Measurements from ENCODE around the gene DNAJC5G.

Gene DNAJC5G, protein sequence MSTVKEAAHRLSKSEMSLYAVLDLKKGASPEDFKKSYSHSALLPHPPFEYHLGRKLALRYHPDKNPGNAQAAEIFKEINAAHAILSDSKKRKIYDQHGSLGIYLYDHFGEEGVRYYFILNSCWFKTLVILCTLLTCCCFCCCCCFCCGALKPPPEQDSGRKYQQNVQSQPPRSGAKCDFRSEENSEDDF

DNA sequence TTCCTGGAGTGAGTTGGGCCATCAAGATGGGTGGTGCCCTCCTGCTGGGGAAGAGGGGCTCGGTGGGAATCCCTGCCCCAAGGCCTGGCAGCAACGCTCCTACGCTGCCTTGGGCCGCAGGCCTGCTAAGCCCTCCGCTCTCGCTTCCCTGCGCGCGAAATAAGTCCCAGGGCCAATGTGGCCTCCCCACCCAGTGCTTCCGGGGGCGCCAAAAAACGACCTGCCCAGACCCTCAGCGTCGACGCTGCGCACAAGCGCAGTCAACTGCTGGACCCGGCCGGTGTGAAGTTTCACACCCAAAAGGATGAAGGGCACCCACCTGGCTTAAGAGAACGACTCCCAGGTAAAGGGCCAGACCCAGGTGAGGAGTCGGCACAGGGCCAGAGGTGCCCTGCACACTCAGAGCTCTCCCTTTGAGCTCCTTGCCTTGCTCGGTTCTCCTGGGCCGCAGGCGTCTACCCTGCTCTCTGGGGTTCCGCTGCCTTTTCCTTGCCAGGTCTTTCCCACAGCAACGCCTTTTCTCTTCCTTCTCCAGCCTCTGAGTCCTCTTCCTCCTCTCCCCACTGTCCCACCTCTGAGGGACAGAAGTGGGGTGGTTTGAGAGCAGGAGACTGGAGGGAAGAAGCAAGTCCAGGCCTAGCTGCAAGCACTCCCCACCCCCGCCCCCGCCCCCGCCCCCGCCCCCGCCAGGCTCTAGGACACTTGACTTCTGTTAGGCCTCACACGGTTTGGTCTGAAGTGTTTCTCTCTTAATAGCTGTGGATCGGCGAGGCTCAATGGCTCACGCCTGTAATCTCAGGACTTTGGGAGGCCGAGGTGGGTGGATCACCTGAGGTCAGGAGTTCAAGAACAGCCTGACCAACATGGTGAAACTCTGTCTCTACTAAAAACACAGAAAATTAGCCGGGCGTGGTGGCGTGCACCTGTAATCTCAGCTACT is at the start of gene DNAJC5G:
DNAJC5G (plus strand) TSS at position 223 of the 940 bp plus-strand sequence. CDS start 1,296 bp downstream, outside the sequence.
- no peak within 1 kb of the TSS for H3K27ac ChIP-seq
- no peak for TF ChIP-seq ZFX (IDR thresholded peaks at IDR 0.05)
- TF ChIP-seq, protein P1, sequence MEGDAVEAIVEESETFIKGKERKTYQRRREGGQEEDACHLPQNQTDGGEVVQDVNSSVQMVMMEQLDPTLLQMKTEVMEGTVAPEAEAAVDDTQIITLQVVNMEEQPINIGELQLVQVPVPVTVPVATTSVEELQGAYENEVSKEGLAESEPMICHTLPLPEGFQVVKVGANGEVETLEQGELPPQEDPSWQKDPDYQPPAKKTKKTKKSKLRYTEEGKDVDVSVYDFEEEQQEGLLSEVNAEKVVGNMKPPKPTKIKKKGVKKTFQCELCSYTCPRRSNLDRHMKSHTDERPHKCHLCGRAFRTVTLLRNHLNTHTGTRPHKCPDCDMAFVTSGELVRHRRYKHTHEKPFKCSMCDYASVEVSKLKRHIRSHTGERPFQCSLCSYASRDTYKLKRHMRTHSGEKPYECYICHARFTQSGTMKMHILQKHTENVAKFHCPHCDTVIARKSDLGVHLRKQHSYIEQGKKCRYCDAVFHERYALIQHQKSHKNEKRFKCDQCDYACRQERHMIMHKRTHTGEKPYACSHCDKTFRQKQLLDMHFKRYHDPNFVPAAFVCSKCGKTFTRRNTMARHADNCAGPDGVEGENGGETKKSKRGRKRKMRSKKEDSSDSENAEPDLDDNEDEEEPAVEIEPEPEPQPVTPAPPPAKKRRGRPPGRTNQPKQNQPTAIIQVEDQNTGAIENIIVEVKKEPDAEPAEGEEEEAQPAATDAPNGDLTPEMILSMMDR (conservative IDR thresholded peaks at IDR 0.05), result no peak

DNA sequence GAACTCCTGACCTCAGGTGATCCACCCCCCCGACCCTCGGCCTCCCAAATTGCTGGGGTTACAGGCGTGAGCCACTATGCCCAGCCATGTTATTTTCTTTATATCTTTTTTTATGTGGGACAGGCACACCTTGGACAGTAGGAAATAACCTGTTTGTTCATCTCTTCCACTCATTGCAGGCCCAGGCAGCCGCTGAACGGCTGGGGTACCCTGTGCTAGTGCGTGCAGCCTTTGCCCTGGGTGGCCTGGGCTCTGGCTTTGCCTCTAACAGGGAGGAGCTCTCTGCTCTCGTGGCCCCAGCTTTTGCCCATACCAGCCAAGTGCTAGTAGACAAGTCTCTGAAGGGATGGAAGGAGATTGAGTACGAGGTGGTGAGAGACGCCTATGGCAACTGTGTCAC is 49.7 kb upstream of the DNAJC5G start:
- no peak overlapping the region for H3K27ac ChIP-seq
- TF ChIP-seq ZFX (IDR thresholded peaks at IDR 0.05), result no peak
- TF ChIP-seq, protein P1 (conservative IDR thresholded peaks at IDR 0.05), result no peak

DNA sequence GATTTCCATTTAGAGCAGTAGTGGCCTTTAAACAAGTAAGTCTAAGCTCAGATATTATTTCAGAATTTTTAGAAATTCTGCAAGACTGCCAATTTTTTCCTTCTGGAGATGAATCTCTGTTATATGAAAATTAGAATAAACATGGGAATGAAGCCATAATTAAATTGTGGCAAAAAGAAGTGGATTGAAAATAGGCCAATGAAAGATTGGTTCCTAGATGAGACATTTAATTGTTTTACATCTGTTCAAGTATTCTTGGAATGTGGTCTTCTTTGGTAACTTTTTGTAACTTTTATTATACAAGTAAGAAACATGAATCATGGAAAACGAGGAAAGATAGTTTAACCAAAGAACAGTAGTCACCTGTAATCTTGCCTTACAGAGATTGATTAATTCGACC is 47.7 kb upstream of the DNAJC5G start:
- TF ChIP-seq ZFX (IDR thresholded peaks at IDR 0.05), result no peak
- TF ChIP-seq, protein P1 (conservative IDR thresholded peaks at IDR 0.05), result no peak
- no peak overlapping the region for H3K27ac ChIP-seq

DNA sequence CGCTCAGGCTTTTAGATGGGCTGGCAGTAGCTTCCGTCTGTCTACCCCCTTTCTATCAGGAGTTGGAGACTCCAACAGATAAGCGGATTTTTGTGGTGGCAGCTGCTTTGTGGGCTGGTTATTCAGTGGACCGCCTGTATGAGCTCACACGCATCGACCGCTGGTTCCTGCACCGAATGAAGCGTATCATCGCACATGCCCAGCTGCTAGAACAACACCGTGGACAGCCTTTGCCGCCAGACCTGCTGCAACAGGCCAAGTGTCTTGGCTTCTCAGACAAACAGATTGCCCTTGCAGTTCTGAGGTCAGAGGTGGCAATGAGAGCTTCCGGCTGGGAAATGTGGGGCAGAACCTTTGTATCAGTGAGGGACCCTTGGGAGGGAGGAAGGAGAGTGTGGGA is 43.3 kb upstream of the DNAJC5G start:
- no peak overlapping the region for H3K27ac ChIP-seq
- no peak for TF ChIP-seq ZFX (IDR thresholded peaks at IDR 0.05)
- TF ChIP-seq, protein P1 (conservative IDR thresholded peaks at IDR 0.05), result no peak

DNA sequence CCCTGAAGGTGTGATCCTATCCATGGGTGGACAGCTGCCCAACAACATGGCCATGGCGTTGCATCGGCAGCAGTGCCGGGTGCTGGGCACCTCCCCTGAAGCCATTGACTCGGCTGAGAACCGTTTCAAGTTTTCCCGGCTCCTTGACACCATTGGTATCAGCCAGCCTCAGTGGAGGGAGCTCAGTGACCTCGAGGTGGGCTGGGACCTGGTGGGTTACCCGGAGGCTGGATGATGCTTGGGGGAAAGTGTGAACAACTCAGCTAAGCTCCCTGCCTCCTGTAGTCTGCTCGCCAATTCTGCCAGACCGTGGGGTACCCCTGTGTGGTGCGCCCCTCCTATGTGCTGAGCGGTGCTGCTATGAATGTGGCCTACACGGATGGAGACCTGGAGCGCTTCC is 41.9 kb upstream of the DNAJC5G start:
- TF ChIP-seq, protein P1 (conservative IDR thresholded peaks at IDR 0.05), result no peak
- no peak overlapping the region for H3K27ac ChIP-seq

DNA sequence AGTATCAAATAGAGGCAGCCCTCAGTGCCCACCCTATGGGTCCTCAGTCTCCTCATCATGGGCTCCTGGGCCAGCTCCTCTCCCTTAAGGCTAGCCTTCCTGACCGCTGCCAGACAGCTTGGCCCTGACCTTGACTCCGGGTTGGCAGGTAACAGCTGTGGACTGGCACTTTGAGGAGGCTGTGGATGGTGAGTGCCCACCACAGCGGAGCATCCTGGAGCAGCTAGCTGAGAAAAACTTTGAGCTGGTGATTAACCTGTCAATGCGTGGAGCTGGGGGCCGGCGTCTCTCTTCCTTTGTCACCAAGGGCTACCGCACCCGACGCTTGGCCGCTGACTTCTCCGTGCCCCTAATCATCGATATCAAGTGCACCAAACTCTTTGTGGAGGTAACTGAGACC is 39.1 kb upstream of the DNAJC5G start:
- H3K27ac ChIP-seq, result no peak overlapping the region
- TF ChIP-seq, protein P1 (conservative IDR thresholded peaks at IDR 0.05), result no peak
- TF ChIP-seq ZFX (IDR thresholded peaks at IDR 0.05), result no peak

DNA sequence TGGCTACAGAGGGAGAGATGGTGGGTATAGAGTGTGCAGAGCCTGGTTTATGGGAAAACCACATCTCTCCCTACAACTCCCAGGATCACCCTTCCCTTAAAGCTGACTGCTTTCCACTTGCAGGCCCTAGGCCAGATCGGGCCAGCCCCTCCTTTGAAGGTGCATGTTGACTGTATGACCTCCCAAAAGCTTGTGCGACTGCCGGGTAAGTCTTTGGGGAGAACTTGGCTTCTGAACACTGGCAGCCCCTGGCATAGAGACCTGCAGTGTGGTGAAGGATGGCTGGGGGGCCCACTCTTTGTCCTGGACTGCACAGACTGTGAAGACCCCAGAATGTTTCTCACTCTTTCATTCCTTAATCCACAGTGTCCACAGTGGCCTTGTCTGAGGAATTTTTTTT is 38.6 kb upstream of the DNAJC5G start:
- TF ChIP-seq, protein P1 (conservative IDR thresholded peaks at IDR 0.05), result no peak
- no peak for TF ChIP-seq ZFX (IDR thresholded peaks at IDR 0.05)
- H3K27ac ChIP-seq, result no peak overlapping the region
